ENCODE measurements around the gene CALML5.

- TF ChIP-seq EZH2 (IDR thresholded peaks at IDR 0.05; ENCODE audit: low read length, unreplicated experiment), result no peak
- no peak for TF ChIP-seq CTCF (conservative IDR thresholded peaks at IDR 0.05; ENCODE audit: low read depth, low read length)
These were observed 29.8 kb upstream of the CALML5 start for GRCh38 chr10:5528989-5529701.
